NCI-H1105 (cell line): ENCODE measurements around the gene NIPSNAP2.
"Not testable (repeated sequence)": the region's sequence is repeated elsewhere in the genome, so short reads cannot be mapped to it uniquely, and the experiment has no call there.

Experiments
- DNase-seq: peaks from one replicate; lab custom pipeline; 2025; lab: John Stamatoyannopoulos, UW

NIPSNAP2 gene

GRCh38 chr7:55975988-55976633 lies 11.7 kb downstream of the NIPSNAP2 start:
- DNase-seq: no peak

- peak; percentile 78 for DNase-seq
Observed at GRCh38 chr7:55977831-55978230, 13.4 kb downstream of the NIPSNAP2 start.

- DNase-seq: no peak
Observed at GRCh38 chr7:55980266-55980665, 15.9 kb downstream of the NIPSNAP2 start.

- DNase-seq: no peak
Observed at GRCh38 chr7:55983537-55983936, 19.2 kb downstream of the NIPSNAP2 start.

- DNase-seq: no peak
Observed at GRCh38 chr7:55992346-55992745, 28.0 kb downstream of the NIPSNAP2 start.

- DNase-seq: no peak
Observed at GRCh38 chr7:55996856-55997500, 32.6 kb downstream of the NIPSNAP2 start.

GRCh38 chr7:56003749-56004148 lies 39.4 kb downstream of the NIPSNAP2 start:
- no peak for DNase-seq

- no peak for DNase-seq
Observed at GRCh38 chr7:56007167-56007652, 42.8 kb downstream of the NIPSNAP2 start.

GRCh38 chr7:56007891-56008290 lies 43.5 kb downstream of the NIPSNAP2 start:
- DNase-seq: no peak

GRCh38 chr7:56009695-56010094 lies 45.3 kb downstream of the NIPSNAP2 start:
- DNase-seq: peak; percentile 82

- DNase-seq: not testable (repeated sequence)
Observed at GRCh38 chr7:56017015-56017414, 52.6 kb downstream of the NIPSNAP2 start.

- DNase-seq: no peak
Observed at GRCh38 chr7:56019501-56019900, 55.1 kb downstream of the NIPSNAP2 start.

GRCh38 chr7:56023500-56023899 lies 59.1 kb downstream of the NIPSNAP2 start:
- DNase-seq: no peak

GRCh38 chr7:56026538-56026937 lies 62.2 kb downstream of the NIPSNAP2 start:
- DNase-seq: peak; percentile 62

- DNase-seq: no peak
Observed at GRCh38 chr7:56028942-56029630, 64.7 kb downstream of the NIPSNAP2 start.

- DNase-seq: no peak
Observed at GRCh38 chr7:56030340-56030739, 66.0 kb downstream of the NIPSNAP2 start.

GRCh38 chr7:56031556-56031955 lies 67.2 kb downstream of the NIPSNAP2 start:
- not testable (repeated sequence) for DNase-seq

GRCh38 chr7:56032578-56032977 lies 68.2 kb downstream of the NIPSNAP2 start:
- not testable (repeated sequence) for DNase-seq

GRCh38 chr7:56033671-56034432 lies 69.5 kb downstream of the NIPSNAP2 start:
- peak; percentile 85 for DNase-seq

GRCh38 chr7:56040730-56041129 lies 76.3 kb downstream of the NIPSNAP2 start:
- DNase-seq: no peak

- DNase-seq: not testable (repeated sequence)
Observed at GRCh38 chr7:56045758-56046157, 81.4 kb downstream of the NIPSNAP2 start.
